ENCODE data around the gene CDT1.
A peak's percentile ranks its signal among the peaks of the same experiment; 100 is the strongest.

Gene CDT1

GRCh38 chr16:88793251-88793954 is 10.2 kb upstream of the CDT1 start:
- Histone ChIP-seq H3K9me3 (ENCODE audit: control insufficient read depth in 2 of 2, low read length in 2 of 2) (no peaks in the 10 kb centered on the region), H3K9ac (ENCODE audit: low read length in 2 of 2) (no peak overlapping the region), H3K4me3 (ENCODE audit: low read length in 2 of 2) (no peak overlapping the region), H3K27me3 (ENCODE audit: control insufficient read depth in 1 of 2, insufficient read depth in 2 of 2, low read length in 2 of 2) (peaks cover 11 to 13% of the 10 kb centered on the region in 2 donors), H3K36me3 (ENCODE audit: control insufficient read depth in 2 of 2, insufficient read depth in 2 of 2, low read length in 2 of 2) (no peaks in the 10 kb centered on the region), H3K27ac (ENCODE audit: low read length) (no peak overlapping the region), H3K4me1 (ENCODE audit: control insufficient read depth, insufficient read depth, low read length) (peaks cover 2% of the 10 kb centered on the region)

- H3K9me3 ChIP-seq (ENCODE audit: control insufficient read depth in 2 of 2, low read length in 2 of 2) = no peaks in the 10 kb centered on the region
- no peak overlapping the region for H3K27ac ChIP-seq (ENCODE audit: low read length)
- no peaks in the 10 kb centered on the region for H3K4me1 ChIP-seq (ENCODE audit: control insufficient read depth, insufficient read depth, low read length)
- no peak overlapping the region for H3K9ac ChIP-seq (ENCODE audit: low read length in 2 of 2)
- peaks cover 11 to 12% of the 10 kb centered on the region in 2 donors for H3K27me3 ChIP-seq (ENCODE audit: control insufficient read depth in 1 of 2, insufficient read depth in 2 of 2, low read length in 2 of 2)
- no peaks in the 10 kb centered on the region for H3K36me3 ChIP-seq (ENCODE audit: control insufficient read depth in 2 of 2, insufficient read depth in 2 of 2, low read length in 2 of 2)
- H3K4me3 ChIP-seq (ENCODE audit: low read length in 2 of 2) = no peak overlapping the region
Observed at GRCh38 chr16:88796278-88796677, 7.3 kb upstream of the CDT1 start.

GRCh38 chr16:88798073-88798472 is 5.5 kb upstream of the CDT1 start:
- Histone ChIP-seq H3K9me3 (ENCODE audit: control insufficient read depth in 2 of 2, low read length in 2 of 2) (no peaks in the 10 kb centered on the region), H3K4me1 (ENCODE audit: control insufficient read depth, insufficient read depth, low read length) (peaks cover 3% of the 10 kb centered on the region), H3K27ac (ENCODE audit: low read length) (no peak overlapping the region)

GRCh38 chr16:88798772-88799455 is 4.7 kb upstream of the CDT1 start:
- Histone ChIP-seq H3K36me3 (ENCODE audit: control insufficient read depth in 2 of 2, insufficient read depth in 2 of 2, low read length in 2 of 2) (no peaks in the 10 kb centered on the region), H3K9me3 (ENCODE audit: control insufficient read depth in 2 of 2, low read length in 2 of 2) (no peaks in the 10 kb centered on the region), H3K27me3 (ENCODE audit: control insufficient read depth in 1 of 2, insufficient read depth in 2 of 2, low read length in 2 of 2) (no peaks in the 10 kb centered on the region), H3K4me3 (ENCODE audit: low read length in 2 of 2) (no peak overlapping the region), H3K9ac (ENCODE audit: low read length in 2 of 2) (no peak overlapping the region), H3K4me1 (ENCODE audit: control insufficient read depth, insufficient read depth, low read length) (peaks cover 3% of the 10 kb centered on the region), H3K27ac (ENCODE audit: low read length) (no peak overlapping the region)

More at GRCh38 chr16:88798073-88798472, 5.5 kb upstream of the CDT1 start:
- H3K27me3 ChIP-seq (ENCODE audit: control insufficient read depth in 1 of 2, insufficient read depth in 2 of 2, low read length in 2 of 2) = peaks cover 0 to 5% of the 10 kb centered on the region in 2 donors
- H3K4me3 ChIP-seq (ENCODE audit: low read length in 2 of 2) = no peak overlapping the region
- H3K9ac ChIP-seq (ENCODE audit: low read length in 2 of 2) = no peak overlapping the region
- no peaks in the 10 kb centered on the region for H3K36me3 ChIP-seq (ENCODE audit: control insufficient read depth in 2 of 2, insufficient read depth in 2 of 2, low read length in 2 of 2)

GRCh38 chr16:88799569-88800276 is 3.9 kb upstream of the CDT1 start:
- no peak overlapping the region for H3K4me3 ChIP-seq (ENCODE audit: low read length in 2 of 2)
- no peak overlapping the region for H3K27ac ChIP-seq (ENCODE audit: low read length)
- H3K27me3 ChIP-seq (ENCODE audit: control insufficient read depth in 1 of 2, insufficient read depth in 2 of 2, low read length in 2 of 2) = peaks cover 2 to 6% of the 10 kb centered on the region in 2 donors
- no peaks in the 10 kb centered on the region for H3K9me3 ChIP-seq (ENCODE audit: control insufficient read depth in 2 of 2, low read length in 2 of 2)
- H3K9ac ChIP-seq (ENCODE audit: low read length in 2 of 2) = no peak overlapping the region
- no peaks in the 10 kb centered on the region for H3K36me3 ChIP-seq (ENCODE audit: control insufficient read depth in 2 of 2, insufficient read depth in 2 of 2, low read length in 2 of 2)
- H3K4me1 ChIP-seq (ENCODE audit: control insufficient read depth, insufficient read depth, low read length) = peaks cover 8% of the 10 kb centered on the region

- peaks cover 8% of the 10 kb centered on the region for H3K4me1 ChIP-seq (ENCODE audit: control insufficient read depth, insufficient read depth, low read length)
Observed at GRCh38 chr16:88800277-88800592, 3.4 kb upstream of the CDT1 start.

GRCh38 chr16:88804173-88804551 is 573 bp downstream of the CDT1 start:
- peaks cover 8% of the 10 kb centered on the region for H3K4me1 ChIP-seq (ENCODE audit: control insufficient read depth, insufficient read depth, low read length)
- H3K9me3 ChIP-seq (ENCODE audit: control insufficient read depth in 2 of 2, low read length in 2 of 2) = no peaks in the 10 kb centered on the region
- peaks cover 2% of the 10 kb centered on the region in 2 donors for H3K36me3 ChIP-seq (ENCODE audit: control insufficient read depth in 2 of 2, insufficient read depth in 2 of 2, low read length in 2 of 2)
- H3K4me3 ChIP-seq (ENCODE audit: low read length in 2 of 2) = peak overlapping the region in 1 of 2 donors; percentile 8
- peaks cover 2 to 8% of the 10 kb centered on the region in 2 donors for H3K27me3 ChIP-seq (ENCODE audit: control insufficient read depth in 1 of 2, insufficient read depth in 2 of 2, low read length in 2 of 2)
- H3K27ac ChIP-seq (ENCODE audit: low read length) = no peak overlapping the region
- H3K9ac ChIP-seq (ENCODE audit: low read length in 2 of 2) = no peak overlapping the region

More at GRCh38 chr16:88800277-88800592, 3.4 kb upstream of the CDT1 start:
- Histone ChIP-seq H3K9ac (ENCODE audit: low read length in 2 of 2) (no peak overlapping the region), H3K9me3 (ENCODE audit: control insufficient read depth in 2 of 2, low read length in 2 of 2) (no peaks in the 10 kb centered on the region), H3K27me3 (ENCODE audit: control insufficient read depth in 1 of 2, insufficient read depth in 2 of 2, low read length in 2 of 2) (peaks cover 2 to 8% of the 10 kb centered on the region in 2 donors), H3K27ac (ENCODE audit: low read length) (no peak overlapping the region), H3K36me3 (ENCODE audit: control insufficient read depth in 2 of 2, insufficient read depth in 2 of 2, low read length in 2 of 2) (no peaks in the 10 kb centered on the region), H3K4me3 (ENCODE audit: low read length in 2 of 2) (no peak overlapping the region)

- Histone ChIP-seq H3K4me1 (ENCODE audit: control insufficient read depth, insufficient read depth, low read length) (peaks cover 9% of the 10 kb centered on the region), H3K9ac (ENCODE audit: low read length in 2 of 2) (no peak overlapping the region), H3K9me3 (ENCODE audit: control insufficient read depth in 2 of 2, low read length in 2 of 2) (no peaks in the 10 kb centered on the region), H3K27me3 (ENCODE audit: control insufficient read depth in 1 of 2, insufficient read depth in 2 of 2, low read length in 2 of 2) (peaks cover 2 to 8% of the 10 kb centered on the region in 2 donors), H3K4me3 (ENCODE audit: low read length in 2 of 2) (peak overlapping the region in 1 of 2 donors; percentile 8), H3K27ac (ENCODE audit: low read length) (no peak overlapping the region), H3K36me3 (ENCODE audit: control insufficient read depth in 2 of 2, insufficient read depth in 2 of 2, low read length in 2 of 2) (peaks cover 4 to 8% of the 10 kb centered on the region in 2 donors)
Observed at GRCh38 chr16:88804552-88805339, 1.2 kb downstream of the CDT1 start.

GRCh38 chr16:88805340-88805715 is 1.7 kb downstream of the CDT1 start:
- Histone ChIP-seq H3K4me3 (ENCODE audit: low read length in 2 of 2) (no peak overlapping the region), H3K27me3 (ENCODE audit: control insufficient read depth in 1 of 2, insufficient read depth in 2 of 2, low read length in 2 of 2) (peaks cover 2 to 8% of the 10 kb centered on the region in 2 donors), H3K9ac (ENCODE audit: low read length in 2 of 2) (no peak overlapping the region), H3K27ac (ENCODE audit: low read length) (no peak overlapping the region), H3K36me3 (ENCODE audit: control insufficient read depth in 2 of 2, insufficient read depth in 2 of 2, low read length in 2 of 2) (peaks cover 4 to 9% of the 10 kb centered on the region in 2 donors), H3K4me1 (ENCODE audit: control insufficient read depth, insufficient read depth, low read length) (peaks cover 15% of the 10 kb centered on the region), H3K9me3 (ENCODE audit: control insufficient read depth in 2 of 2, low read length in 2 of 2) (no peaks in the 10 kb centered on the region)

GRCh38 chr16:88805887-88806393 is 2.4 kb downstream of the CDT1 start:
- Histone ChIP-seq H3K27me3 (ENCODE audit: control insufficient read depth in 1 of 2, insufficient read depth in 2 of 2, low read length in 2 of 2) (peaks cover 2 to 8% of the 10 kb centered on the region in 2 donors), H3K36me3 (ENCODE audit: control insufficient read depth in 2 of 2, insufficient read depth in 2 of 2, low read length in 2 of 2) (peaks cover 4 to 9% of the 10 kb centered on the region in 2 donors), H3K27ac (ENCODE audit: low read length) (no peak overlapping the region), H3K4me1 (ENCODE audit: control insufficient read depth, insufficient read depth, low read length) (peaks cover 21% of the 10 kb centered on the region), H3K4me3 (ENCODE audit: low read length in 2 of 2) (no peak overlapping the region), H3K9ac (ENCODE audit: low read length in 2 of 2) (no peak overlapping the region), H3K9me3 (ENCODE audit: control insufficient read depth in 2 of 2, low read length in 2 of 2) (no peaks in the 10 kb centered on the region)

All from stomach smooth muscle (tissue), 2 donors.